ENCODE measurements around the gene SWT1.
A peak's percentile ranks its signal among the peaks of the same experiment; 100 is the strongest.

Gene SWT1

DNA sequence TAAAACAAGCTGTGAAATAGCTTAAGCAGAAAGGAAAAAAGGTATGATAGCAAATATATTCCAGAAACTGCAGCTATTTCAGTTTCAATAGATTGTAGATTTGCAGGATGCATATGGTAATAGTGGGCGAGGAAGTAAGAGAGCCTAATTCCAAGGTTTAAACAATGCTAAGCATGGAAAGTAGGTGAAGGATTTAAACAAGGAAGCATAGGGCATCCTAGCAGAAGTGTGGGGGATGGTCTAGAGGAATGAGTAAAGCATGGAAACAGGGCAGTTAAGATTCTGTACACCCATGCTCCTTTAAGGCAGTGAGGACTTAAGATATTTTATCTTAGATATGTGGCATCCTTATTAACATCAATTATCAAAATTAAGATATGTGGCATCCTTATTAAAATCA is 157.4 kb downstream of the SWT1 start:
- TF ChIP-seq, protein P1, sequence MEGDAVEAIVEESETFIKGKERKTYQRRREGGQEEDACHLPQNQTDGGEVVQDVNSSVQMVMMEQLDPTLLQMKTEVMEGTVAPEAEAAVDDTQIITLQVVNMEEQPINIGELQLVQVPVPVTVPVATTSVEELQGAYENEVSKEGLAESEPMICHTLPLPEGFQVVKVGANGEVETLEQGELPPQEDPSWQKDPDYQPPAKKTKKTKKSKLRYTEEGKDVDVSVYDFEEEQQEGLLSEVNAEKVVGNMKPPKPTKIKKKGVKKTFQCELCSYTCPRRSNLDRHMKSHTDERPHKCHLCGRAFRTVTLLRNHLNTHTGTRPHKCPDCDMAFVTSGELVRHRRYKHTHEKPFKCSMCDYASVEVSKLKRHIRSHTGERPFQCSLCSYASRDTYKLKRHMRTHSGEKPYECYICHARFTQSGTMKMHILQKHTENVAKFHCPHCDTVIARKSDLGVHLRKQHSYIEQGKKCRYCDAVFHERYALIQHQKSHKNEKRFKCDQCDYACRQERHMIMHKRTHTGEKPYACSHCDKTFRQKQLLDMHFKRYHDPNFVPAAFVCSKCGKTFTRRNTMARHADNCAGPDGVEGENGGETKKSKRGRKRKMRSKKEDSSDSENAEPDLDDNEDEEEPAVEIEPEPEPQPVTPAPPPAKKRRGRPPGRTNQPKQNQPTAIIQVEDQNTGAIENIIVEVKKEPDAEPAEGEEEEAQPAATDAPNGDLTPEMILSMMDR (IDR thresholded peaks at IDR 0.05; ENCODE audit: insufficient read depth, low read length): no peak
- TF ChIP-seq POLR2AphosphoS5 (IDR thresholded peaks at IDR 0.05; ENCODE audit: low read depth) (no peak), SPI1 (IDR thresholded peaks at IDR 0.05; ENCODE audit: borderline replicate concordance, low read depth) (no peak), GABPA (IDR thresholded peaks at IDR 0.05; ENCODE audit: low read depth) (no peak)
- TF ChIP-seq, protein P2, sequence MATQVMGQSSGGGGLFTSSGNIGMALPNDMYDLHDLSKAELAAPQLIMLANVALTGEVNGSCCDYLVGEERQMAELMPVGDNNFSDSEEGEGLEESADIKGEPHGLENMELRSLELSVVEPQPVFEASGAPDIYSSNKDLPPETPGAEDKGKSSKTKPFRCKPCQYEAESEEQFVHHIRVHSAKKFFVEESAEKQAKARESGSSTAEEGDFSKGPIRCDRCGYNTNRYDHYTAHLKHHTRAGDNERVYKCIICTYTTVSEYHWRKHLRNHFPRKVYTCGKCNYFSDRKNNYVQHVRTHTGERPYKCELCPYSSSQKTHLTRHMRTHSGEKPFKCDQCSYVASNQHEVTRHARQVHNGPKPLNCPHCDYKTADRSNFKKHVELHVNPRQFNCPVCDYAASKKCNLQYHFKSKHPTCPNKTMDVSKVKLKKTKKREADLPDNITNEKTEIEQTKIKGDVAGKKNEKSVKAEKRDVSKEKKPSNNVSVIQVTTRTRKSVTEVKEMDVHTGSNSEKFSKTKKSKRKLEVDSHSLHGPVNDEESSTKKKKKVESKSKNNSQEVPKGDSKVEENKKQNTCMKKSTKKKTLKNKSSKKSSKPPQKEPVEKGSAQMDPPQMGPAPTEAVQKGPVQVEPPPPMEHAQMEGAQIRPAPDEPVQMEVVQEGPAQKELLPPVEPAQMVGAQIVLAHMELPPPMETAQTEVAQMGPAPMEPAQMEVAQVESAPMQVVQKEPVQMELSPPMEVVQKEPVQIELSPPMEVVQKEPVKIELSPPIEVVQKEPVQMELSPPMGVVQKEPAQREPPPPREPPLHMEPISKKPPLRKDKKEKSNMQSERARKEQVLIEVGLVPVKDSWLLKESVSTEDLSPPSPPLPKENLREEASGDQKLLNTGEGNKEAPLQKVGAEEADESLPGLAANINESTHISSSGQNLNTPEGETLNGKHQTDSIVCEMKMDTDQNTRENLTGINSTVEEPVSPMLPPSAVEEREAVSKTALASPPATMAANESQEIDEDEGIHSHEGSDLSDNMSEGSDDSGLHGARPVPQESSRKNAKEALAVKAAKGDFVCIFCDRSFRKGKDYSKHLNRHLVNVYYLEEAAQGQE (IDR thresholded peaks at IDR 0.05; ENCODE audit: insufficient replicate concordance, low read depth): no peak
- H3K27ac ChIP-seq (replicated peaks): no peak overlapping the region
- peak overlapping the region; percentile 79 for H3K4me3 ChIP-seq (replicated peaks; ENCODE audit: insufficient read depth, low read length)
- DNase-seq (ENCODE audit: low read depth in 1 of 2, low spot score in 1 of 2): no peak
- H3K27me3 ChIP-seq (ENCODE audit: insufficient read depth, poor library complexity, severe bottlenecking): no peaks in the 10 kb centered on the region

DNA sequence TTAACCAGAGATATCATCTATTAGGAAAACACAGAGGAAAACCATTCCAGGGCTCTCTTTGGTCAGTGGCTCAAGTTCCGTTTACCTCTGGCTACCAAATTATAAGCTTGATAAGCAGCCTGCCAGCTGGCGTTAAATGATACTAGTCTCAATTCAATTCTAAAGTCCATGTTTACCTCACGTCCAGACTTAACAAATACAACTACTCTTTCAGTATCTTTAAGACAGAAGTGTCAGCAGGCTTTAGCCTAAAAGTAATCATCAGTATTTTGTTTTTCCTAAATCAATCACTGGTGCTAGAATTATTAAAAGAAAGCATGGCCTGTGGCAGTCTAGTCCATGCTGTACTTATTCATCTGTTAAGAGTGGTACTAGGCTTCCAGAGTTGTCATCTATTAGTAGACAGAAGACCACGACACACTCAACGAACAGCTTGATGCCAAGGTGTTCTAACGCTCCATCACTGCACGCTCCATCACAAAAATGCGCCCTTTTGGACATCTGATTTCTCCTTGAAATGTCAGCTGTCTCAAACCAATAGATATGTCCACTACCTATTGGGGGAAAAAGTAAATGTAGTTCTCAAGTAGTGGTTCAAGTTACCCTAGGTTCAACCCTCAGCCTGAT is 158.6 kb downstream of the SWT1 start:
- DNase-seq (ENCODE audit: low read depth in 1 of 2, low spot score in 1 of 2): no peak
- no peaks in the 10 kb centered on the region for H3K27me3 ChIP-seq (ENCODE audit: insufficient read depth, poor library complexity, severe bottlenecking)
- H3K4me3 ChIP-seq (replicated peaks; ENCODE audit: insufficient read depth, low read length): peak overlapping the region; percentile 79
- no peak for TF ChIP-seq SPI1 (IDR thresholded peaks at IDR 0.05; ENCODE audit: borderline replicate concordance, low read depth)
- TF ChIP-seq POLR2AphosphoS5 (IDR thresholded peaks at IDR 0.05; ENCODE audit: low read depth): no peak
- TF ChIP-seq, protein P1 (IDR thresholded peaks at IDR 0.05; ENCODE audit: insufficient read depth, low read length): no peak
- H3K27ac ChIP-seq (replicated peaks): peak overlapping the region; percentile 96

DNA sequence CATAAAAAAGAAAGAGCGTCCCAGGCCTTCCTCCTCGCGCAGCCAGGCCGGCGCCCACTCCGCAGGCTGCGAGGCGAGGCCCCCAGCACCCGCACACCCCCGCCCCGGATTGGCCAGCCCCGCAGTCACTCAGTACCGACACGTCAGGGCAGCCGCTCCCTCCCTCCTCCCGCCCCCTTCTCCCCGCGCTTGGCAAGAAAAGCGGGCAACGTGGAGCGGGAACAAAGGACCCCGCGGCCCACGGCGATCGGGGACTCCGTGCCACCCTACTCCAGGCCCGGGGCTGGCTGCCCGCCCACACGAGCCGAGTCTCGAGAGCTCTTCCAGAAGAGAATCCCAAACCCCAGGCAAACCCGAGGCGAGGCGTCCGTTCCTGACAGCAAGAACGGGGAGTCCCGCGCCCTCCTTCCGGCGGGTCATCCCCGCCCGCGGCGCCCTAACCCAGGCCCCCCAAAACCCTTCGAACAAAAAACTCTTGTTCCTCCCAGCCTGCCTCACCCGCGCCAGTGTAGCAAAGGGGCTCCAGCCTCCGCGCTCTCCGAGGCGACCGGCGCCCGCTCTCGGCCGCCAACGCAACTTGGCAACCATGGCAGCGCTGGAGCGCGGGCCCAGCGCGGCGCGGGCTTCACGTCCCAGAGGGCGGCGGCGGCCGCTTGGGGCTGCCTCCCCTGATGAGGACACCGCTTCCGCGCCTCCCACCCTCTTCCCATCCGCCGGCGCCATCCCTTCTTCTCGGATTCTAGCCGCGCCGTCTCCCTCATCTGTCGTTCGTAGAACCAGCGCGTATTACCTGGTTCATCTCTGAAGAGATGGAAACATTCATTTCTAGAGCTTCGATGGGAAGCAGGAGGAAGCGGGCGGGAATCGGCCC is 159.4 kb downstream of the SWT1 start:
- peak overlapping the region; percentile 96 for H3K27ac ChIP-seq (replicated peaks)
- peak in 1 of 2 experiments; percentile 91 for DNase-seq (ENCODE audit: low read depth in 1 of 2, low spot score in 1 of 2)
- no peaks in the 10 kb centered on the region for H3K27me3 ChIP-seq (ENCODE audit: insufficient read depth, poor library complexity, severe bottlenecking)
- peak overlapping the region; percentile 79 for H3K4me3 ChIP-seq (replicated peaks; ENCODE audit: insufficient read depth, low read length)
- TF ChIP-seq POLR2AphosphoS5 (IDR thresholded peaks at IDR 0.05; ENCODE audit: low read depth) (peak; percentile 75), SPI1 (IDR thresholded peaks at IDR 0.05; ENCODE audit: borderline replicate concordance, low read depth) (no peak), GABPA (IDR thresholded peaks at IDR 0.05; ENCODE audit: low read depth) (no peak)
- TF ChIP-seq, protein P2 (IDR thresholded peaks at IDR 0.05; ENCODE audit: insufficient replicate concordance, low read depth): no peak
